ENCODE data around the gene SMURF1.

DNA sequence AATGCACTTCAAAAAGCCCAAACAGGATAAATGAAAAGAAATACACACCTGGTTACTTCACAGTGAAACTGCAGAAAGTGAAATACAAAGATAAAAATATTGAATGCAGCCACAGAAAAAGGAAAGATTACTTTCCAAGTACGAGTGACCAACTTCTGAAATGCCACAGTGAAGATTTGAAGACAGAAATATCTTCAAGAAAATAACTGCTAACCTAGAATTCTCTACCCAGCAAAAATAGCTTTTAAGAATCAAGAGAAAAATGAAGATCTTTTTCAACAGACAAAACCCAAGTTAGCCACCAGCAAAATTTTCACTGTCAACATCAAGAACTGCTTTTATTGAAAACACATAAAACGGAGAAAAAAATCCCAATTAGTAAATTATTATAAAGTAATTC, 46.2 kb downstream of the SMURF1 start:
- TF ChIP-seq POLR2AphosphoS5 (IDR thresholded peaks at IDR 0.05; ENCODE audit: low read depth, low read length) (no peak), POLR2A (IDR thresholded peaks at IDR 0.05; ENCODE audit: low read depth, low read length) (no peak)
